ENCODE measurements around the gene SLC35F1.

SLC35F1 gene

DNA sequence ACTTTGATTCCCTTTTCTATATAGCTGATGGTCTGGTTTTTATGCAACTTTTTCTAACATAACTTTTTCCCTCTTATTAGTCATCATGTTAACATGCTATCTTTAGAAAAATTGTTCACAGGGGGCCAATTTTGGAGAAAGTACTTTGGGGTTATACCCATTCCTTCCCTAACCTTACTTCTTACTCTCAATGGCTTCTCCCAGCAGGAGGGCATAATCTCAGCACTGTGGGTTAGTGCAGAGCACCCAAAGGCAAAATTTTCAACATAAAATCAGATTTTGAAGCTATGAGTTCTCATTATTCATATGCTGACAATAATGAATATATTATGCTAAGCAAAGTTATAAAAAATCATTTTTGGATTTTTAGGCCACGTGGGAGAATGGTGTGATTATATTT lies 299.2 kb downstream of the SLC35F1 start:
- no peak overlapping the region for H3K27ac ChIP-seq (ENCODE audit: low read length)
- H3K9me3 ChIP-seq (ENCODE audit: insufficient read depth, low read depth, low read length) = no peaks in the 10 kb centered on the region
- 0 out of 2 replicates have a peak, but pooled peaks cover 6% of the 10 kb centered on the region for H3K4me1 ChIP-seq (ENCODE audit: insufficient read depth, low read length)
- no peak overlapping the region for H3K9ac ChIP-seq (ENCODE audit: low read depth, low read length)
- H3K36me3 ChIP-seq (ENCODE audit: insufficient read depth, low read depth, low read length) = no peaks in the 10 kb centered on the region
- no peaks in the 10 kb centered on the region for H3K27me3 ChIP-seq (ENCODE audit: insufficient read depth, low read length)
- H3K4me3 ChIP-seq (ENCODE audit: low read length) = no peak overlapping the region

DNA sequence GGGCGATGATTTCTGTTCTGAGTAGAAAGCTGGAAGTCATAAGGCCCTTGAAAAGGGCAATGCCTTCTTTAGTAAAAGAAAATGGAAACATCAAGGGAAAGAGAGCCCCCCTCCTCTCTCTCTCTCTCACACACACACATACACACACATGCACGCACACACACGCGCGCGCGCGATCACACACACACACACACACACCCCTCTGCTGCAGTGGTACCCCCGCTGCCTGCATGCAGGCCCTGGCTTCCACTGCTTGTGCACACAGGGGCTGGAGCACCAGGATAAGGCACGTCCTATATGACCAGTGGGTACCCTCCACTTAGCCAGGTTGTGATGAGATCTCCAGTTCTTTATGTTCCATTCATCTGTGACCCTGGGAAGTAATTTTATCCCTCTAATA lies 300.9 kb downstream of the SLC35F1 start:
- Histone ChIP-seq H3K27ac (ENCODE audit: low read length) (no peak overlapping the region), H3K9ac (ENCODE audit: low read depth, low read length) (no peak overlapping the region), H3K9me3 (ENCODE audit: insufficient read depth, low read depth, low read length) (no peaks in the 10 kb centered on the region), H3K4me1 (ENCODE audit: insufficient read depth, low read length) (0 out of 2 replicates have a peak, but pooled peaks cover 6% of the 10 kb centered on the region), H3K36me3 (ENCODE audit: insufficient read depth, low read depth, low read length) (no peaks in the 10 kb centered on the region), H3K27me3 (ENCODE audit: insufficient read depth, low read length) (no peaks in the 10 kb centered on the region), H3K4me3 (ENCODE audit: low read length) (no peak overlapping the region)

DNA sequence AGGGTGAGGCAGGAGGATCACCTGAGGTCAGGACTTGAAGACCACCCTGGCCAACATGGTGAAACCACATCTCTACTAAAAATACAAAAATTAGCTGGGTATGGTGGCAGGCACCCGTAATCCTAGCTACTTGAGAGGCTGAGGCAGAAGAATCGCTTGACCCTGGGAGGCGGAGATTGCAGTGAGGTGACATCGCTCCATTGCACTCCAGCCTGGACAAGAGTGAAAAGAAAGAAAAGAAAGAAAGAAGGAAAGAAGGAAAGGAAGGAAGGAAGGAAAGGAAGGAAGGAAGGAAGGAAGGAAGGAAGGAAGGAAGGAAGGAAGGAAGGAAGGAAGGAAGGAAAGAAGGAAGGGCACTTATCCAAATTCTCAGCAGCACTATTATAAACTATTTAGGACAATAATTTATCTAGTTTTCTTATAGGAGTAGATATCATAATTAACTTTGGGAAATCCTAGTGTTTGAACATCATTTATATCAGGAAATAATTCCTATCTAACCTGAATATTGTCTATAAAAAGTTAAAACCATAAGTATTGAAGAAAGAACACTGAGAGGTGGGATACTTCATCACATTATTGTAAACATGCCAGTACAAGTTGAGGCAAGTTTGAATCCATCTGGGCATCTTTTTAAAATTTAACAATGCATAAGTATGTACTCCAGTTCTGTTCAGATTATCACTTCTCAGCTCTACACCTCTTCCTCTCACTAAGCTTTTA lies 305.5 kb downstream of the SLC35F1 start:
- H3K36me3 ChIP-seq (ENCODE audit: insufficient read depth, low read depth, low read length) = no peaks in the 10 kb centered on the region
- no peak overlapping the region for H3K27ac ChIP-seq (ENCODE audit: low read length)
- H3K4me1 ChIP-seq (ENCODE audit: insufficient read depth, low read length) = 0 out of 2 replicates have a peak, but pooled peaks cover 6% of the 10 kb centered on the region
- no peak overlapping the region for H3K9ac ChIP-seq (ENCODE audit: low read depth, low read length)
- no peak overlapping the region for H3K4me3 ChIP-seq (ENCODE audit: low read length)
- no peaks in the 10 kb centered on the region for H3K27me3 ChIP-seq (ENCODE audit: insufficient read depth, low read length)
- H3K9me3 ChIP-seq (ENCODE audit: insufficient read depth, low read depth, low read length) = no peaks in the 10 kb centered on the region

DNA sequence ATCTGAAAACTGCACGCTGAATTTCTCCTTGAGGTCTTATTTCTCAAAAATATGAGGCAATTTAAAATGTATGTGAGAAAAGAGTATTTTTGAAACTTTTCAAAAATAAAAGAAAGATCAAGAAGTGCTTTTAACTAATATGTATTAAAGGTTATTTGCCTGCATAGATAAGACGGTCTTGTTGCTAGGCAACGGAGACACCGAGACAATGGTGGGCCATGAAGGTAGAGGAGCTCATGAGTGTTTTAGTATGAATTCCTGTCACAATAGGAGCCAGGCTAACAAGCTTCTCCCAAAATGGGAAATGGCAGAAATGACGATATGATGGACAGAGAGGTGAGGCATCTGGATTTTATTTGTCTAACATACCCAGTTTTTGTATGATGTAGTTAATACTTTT lies 308.2 kb downstream of the SLC35F1 start:
- Histone ChIP-seq H3K9me3 (ENCODE audit: insufficient read depth, low read depth, low read length) (no peaks in the 10 kb centered on the region), H3K4me1 (ENCODE audit: insufficient read depth, low read length) (0 out of 2 replicates have a peak, but pooled peaks cover under 1% of the 10 kb centered on the region)

DNA sequence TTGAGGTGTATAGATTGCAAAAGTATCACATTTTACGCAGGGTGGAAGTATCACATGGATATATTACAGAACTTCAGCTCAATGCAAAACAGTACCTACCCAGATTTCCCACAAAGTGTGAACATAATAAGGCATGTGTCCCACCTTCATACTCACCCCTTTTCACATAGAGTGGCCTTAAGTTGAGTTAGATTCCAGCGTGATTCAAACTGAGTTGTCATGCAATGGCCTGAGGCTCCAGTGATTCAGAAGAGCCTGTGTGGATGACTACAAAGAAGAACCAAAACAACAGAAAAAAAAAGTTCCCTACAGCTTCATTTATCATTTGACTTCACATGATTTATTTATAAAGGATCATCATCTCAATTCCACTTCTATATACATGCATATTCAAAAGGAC lies 309.7 kb downstream of the SLC35F1 start:
- no peaks in the 10 kb centered on the region for H3K4me1 ChIP-seq (ENCODE audit: insufficient read depth, low read length)
- no peaks in the 10 kb centered on the region for H3K27me3 ChIP-seq (ENCODE audit: insufficient read depth, low read length)
- H3K4me3 ChIP-seq (ENCODE audit: low read length) = no peak overlapping the region
- no peaks in the 10 kb centered on the region for H3K9me3 ChIP-seq (ENCODE audit: insufficient read depth, low read depth, low read length)
- no peaks in the 10 kb centered on the region for H3K36me3 ChIP-seq (ENCODE audit: insufficient read depth, low read depth, low read length)
- H3K27ac ChIP-seq (ENCODE audit: low read length) = no peak overlapping the region
- no peak overlapping the region for H3K9ac ChIP-seq (ENCODE audit: low read depth, low read length)

More for the DNA sequence above, 308.2 kb downstream of the SLC35F1 start:
- Histone ChIP-seq H3K36me3 (ENCODE audit: insufficient read depth, low read depth, low read length) (no peaks in the 10 kb centered on the region), H3K4me3 (ENCODE audit: low read length) (no peak overlapping the region), H3K9ac (ENCODE audit: low read depth, low read length) (no peak overlapping the region), H3K27me3 (ENCODE audit: insufficient read depth, low read length) (no peaks in the 10 kb centered on the region), H3K27ac (ENCODE audit: low read length) (no peak overlapping the region)

DNA sequence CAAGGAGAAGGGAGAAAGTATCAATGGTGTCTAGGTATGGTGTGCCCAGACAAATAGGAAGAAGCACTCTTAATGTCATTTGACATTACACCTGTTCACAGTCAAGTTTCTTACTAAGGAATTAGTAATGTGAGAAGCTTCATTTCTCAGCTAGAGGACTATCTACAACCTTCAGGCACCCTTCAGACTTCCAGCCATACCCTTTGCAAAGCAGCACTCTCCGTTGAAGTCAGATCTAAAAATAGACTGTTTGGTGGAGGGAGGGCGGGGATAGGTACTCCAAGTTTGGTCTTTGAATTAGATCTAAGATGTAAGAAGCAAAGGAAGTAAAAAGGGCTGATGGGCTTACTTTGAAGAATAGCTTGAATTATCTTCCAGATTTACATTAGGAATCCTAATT lies 311.1 kb downstream of the SLC35F1 start:
- Histone ChIP-seq H3K27ac (ENCODE audit: low read length) (no peak overlapping the region), H3K4me3 (ENCODE audit: low read length) (no peak overlapping the region), H3K36me3 (ENCODE audit: insufficient read depth, low read depth, low read length) (no peaks in the 10 kb centered on the region), H3K27me3 (ENCODE audit: insufficient read depth, low read length) (no peaks in the 10 kb centered on the region), H3K4me1 (ENCODE audit: insufficient read depth, low read length) (no peaks in the 10 kb centered on the region), H3K9ac (ENCODE audit: low read depth, low read length) (no peak overlapping the region), H3K9me3 (ENCODE audit: insufficient read depth, low read depth, low read length) (no peaks in the 10 kb centered on the region)

DNA sequence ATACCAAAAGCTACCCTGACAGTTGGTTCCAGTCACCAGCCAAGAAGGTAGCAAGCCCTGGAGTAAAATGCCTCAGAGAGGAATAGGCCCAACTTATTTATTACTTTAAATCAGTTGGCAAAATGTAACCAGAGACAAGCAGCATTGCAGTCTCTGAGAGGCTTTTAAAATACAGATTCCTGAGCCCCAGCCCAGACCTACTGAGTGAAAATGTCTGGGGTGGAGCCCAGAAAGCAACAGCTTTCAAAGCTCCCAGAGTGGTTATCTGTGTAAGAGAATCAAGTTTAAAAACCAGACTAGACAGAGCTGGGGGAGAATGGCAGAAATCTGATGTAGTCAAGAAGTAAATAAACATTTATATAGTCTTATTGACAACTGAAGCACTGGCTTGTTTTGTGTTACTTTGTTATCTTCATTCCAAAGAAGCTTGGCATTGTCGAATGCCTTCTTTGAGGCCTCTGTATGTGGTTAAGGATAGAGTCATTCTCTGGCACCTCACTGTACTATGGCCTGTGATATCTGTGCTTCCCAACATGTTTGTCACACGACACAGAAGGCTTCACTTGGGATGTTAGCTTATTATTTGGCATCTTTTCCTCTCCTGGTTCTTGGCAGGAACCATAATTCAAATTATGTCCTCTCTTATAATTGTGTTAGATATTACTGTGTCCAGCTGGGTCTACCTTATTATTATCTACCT lies 313.5 kb downstream of the SLC35F1 start:
- Histone ChIP-seq H3K4me1 (ENCODE audit: insufficient read depth, low read length) (no peaks in the 10 kb centered on the region), H3K27ac (ENCODE audit: low read length) (no peak overlapping the region), H3K27me3 (ENCODE audit: insufficient read depth, low read length) (no peaks in the 10 kb centered on the region), H3K4me3 (ENCODE audit: low read length) (no peak overlapping the region), H3K9me3 (ENCODE audit: insufficient read depth, low read depth, low read length) (no peaks in the 10 kb centered on the region), H3K9ac (ENCODE audit: low read depth, low read length) (no peak overlapping the region), H3K36me3 (ENCODE audit: insufficient read depth, low read depth, low read length) (no peaks in the 10 kb centered on the region)

DNA sequence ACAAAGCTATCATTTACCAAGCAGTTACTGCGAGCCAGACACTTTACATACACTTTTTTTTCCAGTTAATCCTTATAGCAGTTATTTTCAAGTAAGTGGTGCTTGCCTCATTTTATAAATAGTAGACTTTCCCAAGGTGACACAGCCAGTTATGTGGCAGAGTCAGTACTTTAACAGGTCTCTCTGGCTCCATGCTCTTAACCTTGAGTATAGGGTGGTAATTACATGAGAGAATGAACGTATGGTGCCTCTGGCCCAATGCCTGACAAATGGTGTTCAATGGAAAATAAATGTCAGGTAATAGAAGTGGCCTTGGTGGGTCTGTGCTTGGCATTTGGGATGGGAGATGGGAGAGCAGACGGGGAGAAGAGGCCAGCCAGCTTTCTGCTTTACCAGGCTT lies 316.3 kb downstream of the SLC35F1 start:
- no peaks in the 10 kb centered on the region for H3K9me3 ChIP-seq (ENCODE audit: insufficient read depth, low read depth, low read length)
- H3K4me3 ChIP-seq (ENCODE audit: low read length) = no peak overlapping the region
- no peaks in the 10 kb centered on the region for H3K4me1 ChIP-seq (ENCODE audit: insufficient read depth, low read length)
- no peaks in the 10 kb centered on the region for H3K36me3 ChIP-seq (ENCODE audit: insufficient read depth, low read depth, low read length)
- H3K9ac ChIP-seq (ENCODE audit: low read depth, low read length) = no peak overlapping the region
- no peak overlapping the region for H3K27ac ChIP-seq (ENCODE audit: low read length)
- no peaks in the 10 kb centered on the region for H3K27me3 ChIP-seq (ENCODE audit: insufficient read depth, low read length)

DNA sequence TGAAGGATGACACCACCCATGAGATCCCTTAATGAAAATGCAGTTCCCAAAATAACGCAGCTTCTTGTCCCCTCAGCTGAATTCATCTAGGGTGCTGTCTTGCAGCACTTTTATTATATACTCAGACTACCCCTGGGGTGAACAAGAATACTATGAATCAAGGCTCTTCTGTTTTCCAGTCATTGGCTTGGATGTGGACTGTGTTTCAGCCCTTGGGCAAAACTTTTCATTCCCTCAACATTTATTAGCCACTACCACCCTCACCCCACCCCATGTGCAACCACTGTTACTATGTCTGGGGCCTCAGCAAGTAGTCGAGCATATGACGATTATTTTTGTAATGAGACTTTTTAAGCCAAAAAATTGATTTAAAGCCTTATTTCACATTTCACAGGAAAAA lies 321.8 kb downstream of the SLC35F1 start:
- Histone ChIP-seq H3K4me3 (ENCODE audit: low read length) (no peak overlapping the region), H3K27ac (ENCODE audit: low read length) (no peak overlapping the region), H3K36me3 (ENCODE audit: insufficient read depth, low read depth, low read length) (no peaks in the 10 kb centered on the region), H3K4me1 (ENCODE audit: insufficient read depth, low read length) (no peaks in the 10 kb centered on the region; the same call in 1 of the 2 replicates), H3K27me3 (ENCODE audit: insufficient read depth, low read length) (no peaks in the 10 kb centered on the region), H3K9me3 (ENCODE audit: insufficient read depth, low read depth, low read length) (no peaks in the 10 kb centered on the region), H3K9ac (ENCODE audit: low read depth, low read length) (no peak overlapping the region)

DNA sequence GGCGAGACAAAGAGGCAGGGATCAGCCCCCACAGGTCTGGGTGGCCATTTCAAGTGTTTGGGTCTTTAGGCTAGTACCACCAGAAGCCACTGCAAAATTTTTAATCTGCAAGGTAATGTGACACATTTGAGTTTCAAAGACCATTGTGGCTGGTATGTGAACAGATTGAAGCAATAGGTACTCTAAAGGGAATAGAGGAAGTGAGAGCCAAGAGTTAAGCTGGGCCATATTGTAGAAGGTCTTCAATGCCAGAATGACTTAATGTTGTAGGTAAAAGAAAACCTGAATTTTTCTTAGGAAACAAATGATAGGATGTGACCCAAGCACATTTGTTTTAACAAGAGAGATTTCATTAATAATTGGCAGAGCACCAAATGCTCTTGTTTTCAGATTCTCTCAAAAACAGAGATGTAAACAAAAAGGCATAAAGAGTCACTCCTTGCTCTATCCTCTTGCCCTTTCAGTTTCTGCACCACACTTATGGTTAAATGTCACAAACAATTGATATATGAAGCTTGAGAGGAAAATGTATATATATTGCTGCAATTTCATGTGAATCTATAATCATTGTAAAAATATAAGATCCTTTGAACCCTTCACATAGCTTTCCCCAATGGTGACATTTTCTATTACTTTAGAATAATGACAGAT lies 333.9 kb downstream of the SLC35F1 start:
- Histone ChIP-seq H3K27ac (ENCODE audit: low read length) (no peak overlapping the region), H3K9me3 (ENCODE audit: insufficient read depth, low read depth, low read length) (no peaks in the 10 kb centered on the region)

DNA sequence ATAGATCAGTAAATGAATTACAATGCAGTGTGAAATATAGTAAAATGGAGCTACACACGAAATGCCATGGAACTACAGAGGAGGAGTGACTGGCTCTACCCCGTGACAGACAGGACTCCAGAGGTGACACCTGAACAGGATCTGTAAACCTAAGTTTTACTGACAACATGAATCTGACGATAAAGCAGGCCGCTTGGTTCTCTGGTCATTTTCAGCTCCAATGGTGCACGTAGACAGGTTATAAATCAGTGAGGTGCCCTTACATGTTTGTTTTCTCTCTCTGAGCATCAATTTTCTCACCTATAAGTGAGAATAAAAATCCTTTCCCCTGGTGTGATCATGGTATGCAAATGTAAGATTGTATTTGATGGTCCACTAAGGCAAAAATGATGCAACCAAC lies 339.3 kb downstream of the SLC35F1 start:
- Histone ChIP-seq H3K27me3 (ENCODE audit: insufficient read depth, low read length) (no peaks in the 10 kb centered on the region), H3K27ac (ENCODE audit: low read length) (no peak overlapping the region)

More for the DNA sequence above, 333.9 kb downstream of the SLC35F1 start:
- Histone ChIP-seq H3K27me3 (ENCODE audit: insufficient read depth, low read length) (no peaks in the 10 kb centered on the region), H3K4me1 (ENCODE audit: insufficient read depth, low read length) (no peaks in the 10 kb centered on the region), H3K9ac (ENCODE audit: low read depth, low read length) (no peak overlapping the region), H3K36me3 (ENCODE audit: insufficient read depth, low read depth, low read length) (no peaks in the 10 kb centered on the region), H3K4me3 (ENCODE audit: low read length) (no peak overlapping the region)

DNA sequence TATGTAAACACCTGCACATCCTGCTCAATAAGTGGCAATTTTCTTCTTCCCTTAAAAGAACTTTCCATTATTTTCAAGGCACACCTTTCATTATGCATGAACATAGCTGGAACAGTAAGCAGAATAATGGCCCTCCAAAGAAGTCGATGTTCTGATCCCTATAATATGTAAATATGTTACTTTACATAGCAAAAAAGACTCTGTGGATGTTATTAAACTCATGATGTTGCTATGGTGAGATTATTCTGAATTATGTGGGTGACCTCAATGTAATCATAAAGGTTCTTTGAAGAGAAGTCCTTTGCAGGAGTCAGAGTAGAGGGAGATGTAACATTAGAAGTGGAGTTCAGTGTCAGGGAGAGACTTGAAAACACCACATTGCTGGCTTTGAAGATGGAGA lies 341.1 kb downstream of the SLC35F1 start:
- no peaks in the 10 kb centered on the region for H3K9me3 ChIP-seq (ENCODE audit: insufficient read depth, low read depth, low read length)
- no peak overlapping the region for H3K4me3 ChIP-seq (ENCODE audit: low read length)
- H3K4me1 ChIP-seq (ENCODE audit: insufficient read depth, low read length) = no peaks in the 10 kb centered on the region
- no peaks in the 10 kb centered on the region for H3K36me3 ChIP-seq (ENCODE audit: insufficient read depth, low read depth, low read length)
- no peak overlapping the region for H3K27ac ChIP-seq (ENCODE audit: low read length)
- no peak overlapping the region for H3K9ac ChIP-seq (ENCODE audit: low read depth, low read length)
- no peaks in the 10 kb centered on the region for H3K27me3 ChIP-seq (ENCODE audit: insufficient read depth, low read length)

More for the DNA sequence above, 339.3 kb downstream of the SLC35F1 start:
- no peak overlapping the region for H3K4me3 ChIP-seq (ENCODE audit: low read length)
- H3K4me1 ChIP-seq (ENCODE audit: insufficient read depth, low read length) = no peaks in the 10 kb centered on the region
- H3K9ac ChIP-seq (ENCODE audit: low read depth, low read length) = no peak overlapping the region
- H3K9me3 ChIP-seq (ENCODE audit: insufficient read depth, low read depth, low read length) = no peaks in the 10 kb centered on the region
- no peaks in the 10 kb centered on the region for H3K36me3 ChIP-seq (ENCODE audit: insufficient read depth, low read depth, low read length)
